ENCODE measurements around the gene KLRC3. TPM values are rescaled to one million over a fixed set of nuclear protein-coding genes. Genes with fewer than 3 reads are reported as not detected.
"Not testable (repeated sequence)": the region's sequence is repeated elsewhere in the genome, so short reads cannot be mapped to it uniquely, and the experiment has no call there.

The KLRC3 gene
- not detected in 3 replicates for total RNA-seq (2021)
- Bru-seq, nascent RNA = not detected
- long read RNA-seq, experiment 1 = 0 reads
- long read RNA-seq, experiment 2 = 0 reads
- long read RNA-seq, experiment 3 = 0 reads

GRCh38 chr12:10420334-10420733, at the start of gene KLRC3:
TSS of gene KLRC3 (minus strand) at chr12:10420595. CDS start at chr12:10420550, 45 bp downstream.
- H3K36me3 Mint-ChIP-seq; H3K9me3 Mint-ChIP-seq; CTCF ChIA-PET; ATAC-seq; H3K27ac Mint-ChIP-seq; H3K27me3 Mint-ChIP-seq (ENCODE audit: low read depth); POLR2A ChIA-PET; DNase-seq (ENCODE audit: low spot score); H3K4me1 Mint-ChIP-seq; H3K4me3 Mint-ChIP-seq: not testable (repeated sequence)

- ChIA-PET POLR2A (no interaction called here), CTCF (no interaction called here)
- ATAC-seq = no peak
- Mint-ChIP-seq H3K36me3 (peaks cover 4% of the 10 kb centered on the region; the same call in 1 of the 2 replicates), H3K9me3 (peaks cover 21% of the 10 kb centered on the region), H3K4me1 (no peaks in the 10 kb centered on the region), H3K4me3 (no peak overlapping the region), H3K27ac (no peak overlapping the region), H3K27me3 (ENCODE audit: low read depth) (no peaks in the 10 kb centered on the region)
- TF ChIP-seq ZNF121 (CRISPR knock-in tag; IDR thresholded peaks at IDR 0.05) (no peak), SOX15 (CRISPR knock-in tag; IDR thresholded peaks at IDR 0.05) (no peak), USF1 (CRISPR knock-in tag; IDR thresholded peaks at IDR 0.05) (no peak), JAZF1 (CRISPR knock-in tag; IDR thresholded peaks at IDR 0.05) (no peak), IRF2 (CRISPR knock-in tag; IDR thresholded peaks at IDR 0.05; ENCODE audit: borderline replicate concordance, low read depth) (no peak), FOXJ3 (CRISPR knock-in tag; IDR thresholded peaks at IDR 0.05; ENCODE audit: borderline replicate concordance) (no peak), STAT6 (CRISPR knock-in tag; conservative IDR thresholded peaks at IDR 0.05; ENCODE audit: low read depth) (no peak), TCF7 (CRISPR knock-in tag; IDR thresholded peaks at IDR 0.05; ENCODE audit: low read depth) (no peak), ZNF138 (CRISPR knock-in tag; conservative IDR thresholded peaks at IDR 0.05) (no peak), FOXK1 (CRISPR knock-in tag; IDR thresholded peaks at IDR 0.05) (no peak), RELA (CRISPR knock-in tag; IDR thresholded peaks at IDR 0.05; ENCODE audit: borderline replicate concordance) (no peak), ERG (CRISPR knock-in tag; IDR thresholded peaks at IDR 0.05) (no peak), ZNF671 (CRISPR knock-in tag; IDR thresholded peaks at IDR 0.05) (no peak)
- DNase-seq (ENCODE audit: low spot score) = no peak
Observed at GRCh38 chr12:10469701-10470100, 49.3 kb upstream of the KLRC3 start.

GRCh38 chr12:10466311-10466710, 45.9 kb upstream of the KLRC3 start:
- no peaks in the 10 kb centered on the region for H3K27me3 Mint-ChIP-seq (ENCODE audit: low read depth)
- CTCF ChIA-PET = no interaction called here
- no peak for ATAC-seq
- H3K9me3 Mint-ChIP-seq = peaks cover 16% of the 10 kb centered on the region
- no peak overlapping the region for H3K4me3 Mint-ChIP-seq
- no peaks in the 10 kb centered on the region for H3K4me1 Mint-ChIP-seq
- DNase-seq (ENCODE audit: low spot score) = no peak
- peaks cover 4% of the 10 kb centered on the region; the same call in 1 of the 2 replicates for H3K36me3 Mint-ChIP-seq
- POLR2A ChIA-PET = no interaction called here
- H3K27ac Mint-ChIP-seq = no peak overlapping the region
- TF ChIP-seq MXD4 (CRISPR knock-in tag; IDR thresholded peaks at IDR 0.05; ENCODE audit: borderline replicate concordance) = no peak
- TF ChIP-seq ZNF219 (CRISPR knock-in tag; IDR thresholded peaks at IDR 0.05; ENCODE audit: borderline replicate concordance) = no peak
- no peak for TF ChIP-seq CREB1 (CRISPR knock-in tag; IDR thresholded peaks at IDR 0.05)
- no peak for TF ChIP-seq ZNF396 (CRISPR knock-in tag; IDR thresholded peaks at IDR 0.05; ENCODE audit: borderline replicate concordance)
- TF ChIP-seq MLX (CRISPR knock-in tag; IDR thresholded peaks at IDR 0.05) = no peak
- TF ChIP-seq ZNF416 (CRISPR knock-in tag; IDR thresholded peaks at IDR 0.05) = no peak
- TF ChIP-seq GTF2I (CRISPR knock-in tag; conservative IDR thresholded peaks at IDR 0.05) = no peak
- TF ChIP-seq ATF1 (CRISPR knock-in tag; IDR thresholded peaks at IDR 0.05) = no peak
- TF ChIP-seq FOXJ3 (CRISPR knock-in tag; IDR thresholded peaks at IDR 0.05; ENCODE audit: borderline replicate concordance) = no peak
- TF ChIP-seq TEAD1 (CRISPR knock-in tag; IDR thresholded peaks at IDR 0.05) = no peak
- TF ChIP-seq ZNF232 (CRISPR knock-in tag; IDR thresholded peaks at IDR 0.05) = no peak
- no peak for TF ChIP-seq ZNF423 (CRISPR knock-in tag; IDR thresholded peaks at IDR 0.05)
- no peak for TF ChIP-seq ZBTB21 (CRISPR knock-in tag; IDR thresholded peaks at IDR 0.05; ENCODE audit: borderline replicate concordance)
- no peak for TF ChIP-seq SOX15 (CRISPR knock-in tag; IDR thresholded peaks at IDR 0.05)
- no peak for TF ChIP-seq CBFB (CRISPR knock-in tag; IDR thresholded peaks at IDR 0.05; ENCODE audit: low read depth)
- TF ChIP-seq ZNF281 (CRISPR knock-in tag; IDR thresholded peaks at IDR 0.05) = no peak

Data from WTC11 (cell line).